ENCODE measurements around the gene ARHGAP26.

- TF ChIP-seq CTCF (IDR thresholded peaks at IDR 0.05; ENCODE audit: low read depth, low read length, missing input control): no peak
- TF ChIP-seq JUND (IDR thresholded peaks at IDR 0.05): no peak
- TF ChIP-seq ZBTB33 (IDR thresholded peaks at IDR 0.05): no peak
- TF ChIP-seq TAF1 (conservative IDR thresholded peaks at IDR 0.05): no peak
- no peak for TF ChIP-seq SP1 (IDR thresholded peaks at IDR 0.05)
- no peak for TF ChIP-seq MAX (IDR thresholded peaks at IDR 0.05)
- TF ChIP-seq YY1 (IDR thresholded peaks at IDR 0.05): no peak
Measured at GRCh38 chr5:143138839-143139238, 368.7 kb downstream of the ARHGAP26 start.

Data from liver (tissue), 3 donors.